Testis (tissue), 2 donors: ENCODE measurements around the gene HDAC9.

Source experiments
- POLR2A ChIP-seq: fragments of 450-650 bp; IDR thresholded peaks from one replicate; pipeline ENCODE4 v1.6.1; 2017; ENCODE audit warnings: antibody characterized with exemption, mild to moderate bottlenecking, moderate library complexity
- TF ChIP-seq, protein P1 (sequence below), 3 experiments: fragments of 450-650 bp in 2 of 3; fragments of 200-600 bp in 1 of 3; sonication (generic) in 1 of 3; IDR thresholded peaks; one replicate each; pipeline ENCODE4 v1.5.1; 2016 to 2019; ENCODE audit warnings: antibody characterized with exemption in 3 of 3, mild to moderate bottlenecking in 2 of 3, moderate library complexity in 1 of 3

DNA sequence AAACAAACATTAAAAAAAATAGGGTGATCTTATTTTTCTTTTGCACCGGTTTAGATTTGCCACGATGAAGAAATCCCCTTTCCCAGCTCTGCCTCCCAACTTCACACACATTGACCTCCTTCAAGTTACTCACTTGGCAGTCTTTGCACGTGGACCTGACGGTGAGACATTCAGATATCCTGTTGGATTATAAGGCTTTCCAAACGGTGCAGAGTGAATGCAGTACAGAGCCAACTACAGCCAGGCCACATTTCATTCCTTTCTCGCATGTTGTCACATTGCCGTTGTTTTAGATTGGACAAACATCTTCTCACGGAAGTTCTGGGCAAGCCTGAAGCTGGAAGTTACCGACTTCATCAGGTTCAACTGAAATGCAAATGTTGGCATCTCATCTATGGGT is 159.2 kb downstream of the HDAC9 start:
- no peak for TF ChIP-seq POLR2A
- TF ChIP-seq, protein P1, sequence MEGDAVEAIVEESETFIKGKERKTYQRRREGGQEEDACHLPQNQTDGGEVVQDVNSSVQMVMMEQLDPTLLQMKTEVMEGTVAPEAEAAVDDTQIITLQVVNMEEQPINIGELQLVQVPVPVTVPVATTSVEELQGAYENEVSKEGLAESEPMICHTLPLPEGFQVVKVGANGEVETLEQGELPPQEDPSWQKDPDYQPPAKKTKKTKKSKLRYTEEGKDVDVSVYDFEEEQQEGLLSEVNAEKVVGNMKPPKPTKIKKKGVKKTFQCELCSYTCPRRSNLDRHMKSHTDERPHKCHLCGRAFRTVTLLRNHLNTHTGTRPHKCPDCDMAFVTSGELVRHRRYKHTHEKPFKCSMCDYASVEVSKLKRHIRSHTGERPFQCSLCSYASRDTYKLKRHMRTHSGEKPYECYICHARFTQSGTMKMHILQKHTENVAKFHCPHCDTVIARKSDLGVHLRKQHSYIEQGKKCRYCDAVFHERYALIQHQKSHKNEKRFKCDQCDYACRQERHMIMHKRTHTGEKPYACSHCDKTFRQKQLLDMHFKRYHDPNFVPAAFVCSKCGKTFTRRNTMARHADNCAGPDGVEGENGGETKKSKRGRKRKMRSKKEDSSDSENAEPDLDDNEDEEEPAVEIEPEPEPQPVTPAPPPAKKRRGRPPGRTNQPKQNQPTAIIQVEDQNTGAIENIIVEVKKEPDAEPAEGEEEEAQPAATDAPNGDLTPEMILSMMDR (IDR thresholded peaks at IDR 0.05) = no peak
